Neural cell (in vitro differentiated cells): ENCODE measurements around the gene CDC42SE1. TPM values are rescaled to one million over a fixed set of nuclear protein-coding genes. Genes with fewer than 3 reads are reported as not detected.

Experiments
- H2AFZ ChIP-seq: fragments of 200-600, 300-800 bp; sonication (generic), shearing (Covaris generic); 2 replicates; pipeline ENCODE4 v1.6.0; 2014; ENCODE audit warnings: low read depth, mild to moderate bottlenecking, antibody characterized with exemption, low read length, moderate library complexity
- H3F3A ChIP-seq: fragments of 200-600 bp; shearing (Covaris generic); 2 replicates; pipeline ENCODE4 v1.6.1; 2016; ENCODE audit warnings: mild to moderate bottlenecking, moderate library complexity, mixed read lengths, antibody characterized with exemption, low read length; ENCODE audit not compliant: insufficient read depth, poor library complexity, severe bottlenecking
- H3K27ac ChIP-seq: fragments of 200-600, 300-800 bp; sonication (generic), shearing (Covaris generic); 2 replicates; pipeline ENCODE4 v1.5.1; 2014; ENCODE audit warnings: mild to moderate bottlenecking, low read length, moderate library complexity
- H3K27me3 ChIP-seq: fragments of 300-800, 200-600 bp; sonication (generic), shearing (Covaris generic); 2 replicates; pipeline ENCODE4 v1.6.0; 2014; ENCODE audit warnings: mild to moderate bottlenecking, low read depth, low read length, moderate library complexity; ENCODE audit not compliant: insufficient read depth
- H3K36me3 ChIP-seq: fragments of 300-800, 200-600 bp; sonication (generic), shearing (Covaris generic); 2 replicates; pipeline ENCODE4 v1.5.1; 2014; ENCODE audit warnings: mild to moderate bottlenecking, antibody characterized with exemption, low read length, moderate library complexity; ENCODE audit not compliant: insufficient read depth
- H3K4me2 ChIP-seq: fragments of 300-800, 200-600 bp; sonication (generic), shearing (Covaris generic); 2 replicates; pipeline ENCODE4 v1.6.0; 2014; ENCODE audit warnings: mild to moderate bottlenecking, low read length
- H3K4me3 ChIP-seq: fragments of 300-800, 200-600 bp; sonication (generic), shearing (Covaris generic); 2 replicates; pipeline ENCODE4 v1.5.1; 2014; ENCODE audit warnings: mild to moderate bottlenecking, low read length, moderate library complexity
- H3K79me2 ChIP-seq: fragments of 200-600 bp; shearing (Covaris generic); replicated peaks from 2 replicates; pipeline ENCODE4 v1.6.0; 2014; ENCODE audit warnings: mild to moderate bottlenecking, low read length, moderate library complexity; ENCODE audit not compliant: insufficient read depth
- H3K9ac ChIP-seq: fragments of 300-800, 200-600 bp; sonication (generic), shearing (Covaris generic); 2 replicates; pipeline ENCODE4 v1.6.1; 2016; ENCODE audit warnings: mild to moderate bottlenecking, low read length, mixed read lengths
- H3K9me2 ChIP-seq: fragments of 200-600 bp; shearing (Covaris generic); 2 replicates; pipeline ENCODE4 v1.6.1; 2016; ENCODE audit warnings: mild to moderate bottlenecking, low read length, mixed read lengths; ENCODE audit not compliant: insufficient read depth
- H3K9me3 ChIP-seq: fragments of 200-600, 300-800 bp; sonication (generic), shearing (Covaris generic); 2 replicates; pipeline ENCODE4 v1.6.1; 2016; ENCODE audit warnings: mild to moderate bottlenecking, mixed run types, low read length, moderate library complexity, mixed read lengths
- H4K20me1 ChIP-seq: fragments of 200-600 bp; shearing (Covaris generic); 2 replicates; pipeline ENCODE4 v1.6.1; 2016; ENCODE audit warnings: mild to moderate bottlenecking, mixed run types; ENCODE audit not compliant: insufficient read depth
- CTCF ChIP-seq: fragments of 450-650 bp; IDR thresholded peaks from 2 replicates; pipeline ENCODE4 v1.5.1; 2014; ENCODE audit warnings: antibody characterized with exemption, mild to moderate bottlenecking, moderate library complexity; ENCODE audit not compliant: poor library complexity, severe bottlenecking
- EP300 ChIP-seq: fragments of 450-650 bp; conservative IDR thresholded peaks from 2 replicates; pipeline ENCODE4 v1.6.1; 2014; ENCODE audit warnings: antibody characterized with exemption, mild to moderate bottlenecking, moderate library complexity; ENCODE audit not compliant: poor library complexity, severe bottlenecking
- EZH2 ChIP-seq: fragments of 200-600, 300-800 bp; shearing (Covaris generic), sonication (generic); IDR thresholded peaks from 2 replicates; pipeline ENCODE4 v1.6.1; 2014; ENCODE audit warnings: antibody characterized with exemption, low read length, borderline replicate concordance, mild to moderate bottlenecking; ENCODE audit not compliant: insufficient read depth, poor library complexity, severe bottlenecking
- MXI1 ChIP-seq: fragments of 450-650 bp; conservative IDR thresholded peaks from 2 replicates; pipeline ENCODE4 v1.6.1; 2014; ENCODE audit warnings: antibody characterized with exemption, mild to moderate bottlenecking; ENCODE audit not compliant: poor library complexity, severe bottlenecking
- POLR2AphosphoS5 ChIP-seq: IDR thresholded peaks from 2 replicates; pipeline ENCODE4 v1.6.1; 2012
- RAD21 ChIP-seq: fragments of 450-650 bp; conservative IDR thresholded peaks from 2 replicates; pipeline ENCODE4 v1.6.1; 2014; ENCODE audit warnings: antibody characterized with exemption, mild to moderate bottlenecking, moderate library complexity
- REST ChIP-seq: IDR thresholded peaks from 2 replicates; pipeline ENCODE4 v1.6.1; 2012; ENCODE audit warnings: borderline replicate concordance
- SMC3 ChIP-seq: fragments of 450-650 bp; conservative IDR thresholded peaks from 2 replicates; pipeline ENCODE4 v1.6.1; 2014; ENCODE audit warnings: antibody characterized with exemption, mild to moderate bottlenecking, moderate library complexity; ENCODE audit not compliant: poor library complexity
- TAF1 ChIP-seq: IDR thresholded peaks from 2 replicates; pipeline ENCODE4 v1.6.1; 2012; ENCODE audit warnings: low read depth
- polyA plus RNA-seq: library from polyadenylated mRNA; depleted of rRNA; stranded (reverse); fragments of >200 nt; gene quantifications from 2 replicates; pipeline ENCODE4 v1.2.3, GENCODE V29; 2014

Gene CDC42SE1
- polyA plus RNA-seq, 1 donor from 2014 or later: 102 TPM

GRCh38 chr1:151009674-151010345 is 49.6 kb downstream of the CDC42SE1 start:
- peaks cover 19% of the 10 kb centered on the region for H3K79me2 ChIP-seq
- no peak overlapping the region for H3K27ac ChIP-seq
- no peak overlapping the region for H2AFZ ChIP-seq
- no peaks in the 10 kb centered on the region for H3K36me3 ChIP-seq
- TF ChIP-seq EP300: no peak
- TF ChIP-seq RAD21: no peak
- TF ChIP-seq CTCF: no peak
- no peak for TF ChIP-seq POLR2AphosphoS5
- TF ChIP-seq REST: no peak
- no peak for TF ChIP-seq SMC3
- TF ChIP-seq MXI1: no peak
- no peak for TF ChIP-seq EZH2
- no peak for TF ChIP-seq TAF1
- no peaks in the 10 kb centered on the region for H3K9me2 ChIP-seq
- H3K9ac ChIP-seq: no peak overlapping the region
- no peaks in the 10 kb centered on the region for H3F3A ChIP-seq
- H3K9me3 ChIP-seq: no peaks in the 10 kb centered on the region
- no peaks in the 10 kb centered on the region for H3K27me3 ChIP-seq
- no peaks in the 10 kb centered on the region for H4K20me1 ChIP-seq
- peak overlapping the region; percentile 76 for H3K4me3 ChIP-seq
- H3K4me2 ChIP-seq: peak overlapping the region; percentile 79

- H3F3A ChIP-seq: no peaks in the 10 kb centered on the region
- peak overlapping the region; percentile 76 for H3K4me3 ChIP-seq
- no peaks in the 10 kb centered on the region for H3K36me3 ChIP-seq
- peak overlapping the region; percentile 79 for H3K4me2 ChIP-seq
- H3K79me2 ChIP-seq: peaks cover 22% of the 10 kb centered on the region
- H3K27ac ChIP-seq: no peak overlapping the region
- peak overlapping the region; percentile 74 for H3K9ac ChIP-seq
- H3K9me3 ChIP-seq: no peaks in the 10 kb centered on the region
- H4K20me1 ChIP-seq: no peaks in the 10 kb centered on the region
- H2AFZ ChIP-seq: peak overlapping the region; percentile 100
- no peak for TF ChIP-seq EP300
- TF ChIP-seq POLR2AphosphoS5: no peak
- no peak for TF ChIP-seq REST
- no peak for TF ChIP-seq EZH2
- no peak for TF ChIP-seq MXI1
- no peak for TF ChIP-seq CTCF
- no peak for TF ChIP-seq SMC3
- TF ChIP-seq TAF1: no peak
- no peak for TF ChIP-seq RAD21
- no peaks in the 10 kb centered on the region for H3K9me2 ChIP-seq
- no peaks in the 10 kb centered on the region for H3K27me3 ChIP-seq
Measured at GRCh38 chr1:151009206-151009587, 50.2 kb downstream of the CDC42SE1 start.
